HepG2 (cell line): ENCODE measurements around the gene USP8. TPM values are rescaled to one million over a fixed set of nuclear protein-coding genes. Genes with fewer than 3 reads are reported as not detected.

ENCODE experiments used
- NFAT5 ChIP-seq: sonication (generic); formaldehyde crosslinking; IDR thresholded peaks from 2 replicates; pipeline ENCODE4 v1.4.0; 2020; ENCODE audit warnings: missing genetic modification reagents
- SNAPC4 ChIP-seq: sonication (generic); formaldehyde crosslinking; IDR thresholded peaks from 2 replicates; pipeline ENCODE4 v1.4.0; 2020; ENCODE audit warnings: mild to moderate bottlenecking, missing genetic modification reagents
- ZNF407 ChIP-seq: sonication (generic); formaldehyde crosslinking; IDR thresholded peaks from one replicate; pipeline ENCODE4 v1.5.1; 2020; ENCODE audit warnings: mild to moderate bottlenecking, missing genetic modification reagents; ENCODE audit errors: not compliant biosample characterization
- ZSCAN21 ChIP-seq: sonication (generic); formaldehyde crosslinking; IDR thresholded peaks from 2 replicates; pipeline ENCODE4 v1.8.0; 2022; ENCODE audit warnings: mild to moderate bottlenecking, missing genetic modification reagents, moderate library complexity, borderline replicate concordance
- polyA plus RNA-seq, 8 experiments: library from polyadenylated mRNA; depleted of rRNA in 3 of 8; stranded (reverse) in 7 of 8; unstranded in 1 of 8; fragments of >200 nt; fragmentation: Illumina TruSeq in 4 of 8; extraction: Trizol in 4 of 8; gene quantifications; 2 replicates each; pipeline versions ENCODE4 v1.2.1 to v1.2.3, GENCODE V29; 2011 to 2016; ENCODE audit warnings: low read depth in 4 of 8, missing spikeins in 1 of 8, mixed read lengths in 1 of 8; ENCODE audit not compliant: insufficient read depth in 1 of 8
- total RNA-seq, 5 experiments: library from RNA; depleted of rRNA; stranded (reverse); fragments of >200 nt; fragmentation: Illumina TruSeq; extraction: Trizol; gene quantifications; 2 replicates each; pipeline ENCODE4 v1.2.3, GENCODE V29; 2016; ENCODE audit warnings: low read depth in 1 of 5

Gene USP8
- total and polyA plus RNA-seq, 2 of the 13 experiments (the other 11 are each of a cell fraction or from before 2014, with no cell fraction given) = 36.4 to 50.7 TPM

- TF ChIP-seq ZSCAN21 (CRISPR knock-in tag) (no peak), SNAPC4 (no peak), NFAT5 (no peak), ZNF407 (CRISPR knock-in tag) (no peak)
These were observed 34.3 kb downstream of the USP8 start (continued) for GRCh38 chr15:50458348-50459112.
